OCI-LY3 (cell line): ENCODE results near the gene SHC1.

ENCODE experiments used
- CTCF ChIP-seq: fragments of 200-600, 300-600 bp; sonication (generic); IDR thresholded peaks from 2 replicates; pipeline ENCODE4 v1.5.1; 2014; ENCODE audit warnings: antibody characterized with exemption, low read length, low read depth
- EZH2phosphoT487 ChIP-seq: fragments of 200-600 bp; shearing (Covaris generic); IDR thresholded peaks from 2 replicates; pipeline ENCODE4 v1.6.1; 2018; ENCODE audit warnings: antibody characterized with exemption, mixed run types, low read depth

DNA sequence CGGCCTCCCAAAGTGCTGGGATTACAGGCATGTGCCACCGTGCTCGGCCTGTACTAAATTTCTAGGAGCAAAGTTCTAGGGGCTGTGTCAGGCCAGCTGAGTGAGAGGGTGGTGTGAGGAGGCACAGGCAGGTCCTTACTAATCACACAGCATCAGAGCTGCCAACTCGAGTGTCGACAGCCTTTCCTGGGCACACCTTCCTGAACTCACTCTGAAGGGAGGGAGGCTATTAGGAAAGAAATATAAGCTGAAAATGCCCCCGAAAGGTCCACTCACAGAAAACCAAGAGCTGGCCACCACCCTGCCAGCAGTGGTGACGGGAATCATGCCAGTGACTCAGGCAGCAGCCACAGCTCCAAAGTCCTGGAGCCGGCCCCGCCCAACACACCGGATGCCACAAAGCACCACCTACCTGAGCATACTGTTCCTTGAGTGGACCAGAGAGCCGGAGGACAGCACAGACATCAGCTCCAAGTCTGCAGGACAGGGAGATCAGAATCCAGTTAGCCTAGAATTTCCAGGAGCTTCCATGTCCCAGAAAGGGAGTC lies 38.5 kb downstream of the SHC1 start:
- TF ChIP-seq EZH2phosphoT487 = no peak
- no peak for TF ChIP-seq CTCF
